PFSK-1 (cell line): Measurements from ENCODE around the gene RASAL2.

Experiments used
- POLR2AphosphoS5 ChIP-seq: IDR thresholded peaks from 2 replicates; pipeline ENCODE4 v1.6.1; 2012; ENCODE audit warnings: low read depth, mild to moderate bottlenecking, control low read depth, low read length, moderate library complexity
- REST ChIP-seq, 2 experiments: IDR thresholded peaks; 2 replicates each; pipeline versions ENCODE4 v1.6.1 to v1.8.0; 2011 to 2012; ENCODE audit warnings: low read depth in 2 of 2, low read length in 2 of 2, control low read depth in 1 of 2, inconsistent platforms in 1 of 2, mild to moderate bottlenecking in 1 of 2, moderate library complexity in 1 of 2; ENCODE audit not compliant: insufficient read depth in 1 of 2
- SIN3A ChIP-seq: IDR thresholded peaks from 2 replicates; pipeline ENCODE4 v1.6.1; 2012; ENCODE audit warnings: mild to moderate bottlenecking, low read length, moderate library complexity, borderline replicate concordance; ENCODE audit not compliant: insufficient read depth
- TAF1 ChIP-seq: IDR thresholded peaks from 2 replicates; pipeline ENCODE4 v1.6.1; 2012; ENCODE audit warnings: low read length, control low read depth, borderline replicate concordance; ENCODE audit not compliant: insufficient read depth

- TF ChIP-seq POLR2AphosphoS5 = no peak
- no peak for TF ChIP-seq TAF1
- TF ChIP-seq SIN3A = no peak
- no peak for TF ChIP-seq REST (IDR thresholded peaks at IDR 0.05; ENCODE audit: insufficient read depth in 1 of 2, low read depth in 2 of 2, low read length in 2 of 2)
Observed at GRCh38 chr1:178291166-178291565, 197.3 kb downstream of the RASAL2 start.
